Dermis lymphatic vessel endothelial cell (primary cell): Measurements from ENCODE around the gene TTC8. TPM values are rescaled to one million over a fixed set of nuclear protein-coding genes. Genes with fewer than 3 reads are reported as not detected.

Experiments used
- total RNA-seq: library from RNA; depleted of rRNA; stranded (reverse); fragments of >200 nt; gene quantifications from 2 replicates; pipeline ENCODE4 v1.2.1, GENCODE V29; 2014

Gene TTC8
- 9.3 and 13.1 TPM in 2 replicates for total RNA-seq

DNA sequence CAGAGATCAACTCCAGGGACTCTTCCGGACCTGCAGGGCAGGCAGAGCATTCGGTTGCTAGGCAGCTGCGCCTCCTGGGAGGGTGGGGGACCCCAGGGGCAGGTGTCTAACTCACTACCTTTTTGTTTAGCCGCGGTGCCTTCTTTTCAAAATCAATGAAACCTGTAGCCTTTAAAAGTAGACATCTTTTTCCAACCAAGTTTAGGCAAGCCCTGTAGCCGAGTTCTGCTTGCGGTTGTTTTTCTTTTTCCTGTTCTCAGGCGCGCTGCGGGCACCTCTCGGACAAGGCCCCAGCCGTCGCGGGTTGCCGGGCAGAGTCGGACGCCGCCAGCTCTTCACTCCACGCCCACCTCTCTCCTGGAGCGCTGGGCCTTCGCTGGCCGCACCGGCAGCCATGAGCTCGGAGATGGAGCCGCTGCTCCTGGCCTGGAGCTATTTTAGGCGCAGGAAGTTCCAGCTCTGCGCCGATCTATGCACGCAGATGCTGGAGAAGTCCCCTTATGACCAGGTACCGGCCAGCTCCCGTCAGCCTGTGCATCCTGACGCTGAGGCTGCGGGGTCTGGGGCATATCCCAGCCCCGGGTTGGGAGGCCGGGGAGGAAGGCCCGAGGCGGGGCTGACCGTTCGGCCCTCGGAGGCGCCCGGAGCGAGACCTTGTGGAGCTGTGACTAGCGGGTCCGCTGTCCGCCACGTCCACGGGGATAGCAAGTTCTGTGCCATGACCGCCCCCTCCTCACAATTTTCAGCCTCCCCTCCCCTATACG lies at the start of gene TTC8:
TTC8 (plus strand) TSS at position 338 of the 764 bp plus-strand sequence; CDS start at position 395, 57 bp downstream.

DNA sequence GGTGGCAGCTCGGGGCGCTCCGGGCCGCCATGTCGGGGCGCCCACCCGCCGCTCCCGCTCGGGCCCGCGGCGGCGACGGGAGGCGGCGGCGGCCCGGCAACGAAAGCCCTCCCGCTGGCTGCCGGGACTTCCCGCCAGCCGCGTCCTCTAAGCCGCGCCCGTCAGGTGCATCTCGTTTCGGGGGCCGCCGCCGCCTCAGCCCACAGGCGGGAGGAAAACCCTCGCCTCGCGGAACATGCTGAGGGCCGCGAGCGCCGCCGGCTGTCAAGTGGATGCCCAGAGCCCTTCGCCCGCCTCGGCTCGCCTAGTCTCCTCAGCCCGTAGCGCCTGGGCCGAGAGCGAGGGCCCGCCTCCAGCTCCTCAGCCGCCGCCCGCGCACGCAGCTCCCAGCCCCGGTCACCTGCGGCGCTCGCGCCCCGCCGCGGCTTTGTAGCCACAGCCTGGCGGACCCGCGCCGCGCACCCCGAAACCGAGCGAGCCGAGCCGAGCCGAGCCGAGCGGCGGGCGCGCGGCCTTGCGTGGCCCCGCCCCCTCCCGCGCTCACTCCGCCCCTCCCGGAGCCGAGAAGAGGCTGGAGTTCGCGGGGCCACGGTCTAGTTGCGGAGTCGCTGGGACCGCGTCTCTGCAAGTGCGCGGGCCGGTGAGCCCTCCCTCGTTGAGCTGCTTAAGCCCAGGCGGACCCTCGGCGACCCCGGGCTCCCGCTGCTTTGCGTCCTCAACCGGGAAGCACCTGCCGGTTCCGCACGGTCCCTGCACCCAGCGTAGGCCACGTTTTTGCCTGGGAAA lies 31.8 kb upstream of the TTC8 start, which contains the start of gene EML5:
EML5 (minus strand) TSS at position 481 of the 786 bp plus-strand sequence; CDS start at position 31, 450 bp downstream.

Other genes starting within 250 kb of the TTC8 start
- gene EML5, start 31.7 kb upstream of the TTC8 start, total RNA-seq: under 0.01 and 0.09 TPM in 2 replicates